ENCODE data around the gene IFT27. TPM values are rescaled to one million over a fixed set of nuclear protein-coding genes. Genes with fewer than 3 reads are reported as not detected.

The IFT27 gene
- polyA plus RNA-seq, 1 donor from 2014 or later = 111 TPM

DNA sequence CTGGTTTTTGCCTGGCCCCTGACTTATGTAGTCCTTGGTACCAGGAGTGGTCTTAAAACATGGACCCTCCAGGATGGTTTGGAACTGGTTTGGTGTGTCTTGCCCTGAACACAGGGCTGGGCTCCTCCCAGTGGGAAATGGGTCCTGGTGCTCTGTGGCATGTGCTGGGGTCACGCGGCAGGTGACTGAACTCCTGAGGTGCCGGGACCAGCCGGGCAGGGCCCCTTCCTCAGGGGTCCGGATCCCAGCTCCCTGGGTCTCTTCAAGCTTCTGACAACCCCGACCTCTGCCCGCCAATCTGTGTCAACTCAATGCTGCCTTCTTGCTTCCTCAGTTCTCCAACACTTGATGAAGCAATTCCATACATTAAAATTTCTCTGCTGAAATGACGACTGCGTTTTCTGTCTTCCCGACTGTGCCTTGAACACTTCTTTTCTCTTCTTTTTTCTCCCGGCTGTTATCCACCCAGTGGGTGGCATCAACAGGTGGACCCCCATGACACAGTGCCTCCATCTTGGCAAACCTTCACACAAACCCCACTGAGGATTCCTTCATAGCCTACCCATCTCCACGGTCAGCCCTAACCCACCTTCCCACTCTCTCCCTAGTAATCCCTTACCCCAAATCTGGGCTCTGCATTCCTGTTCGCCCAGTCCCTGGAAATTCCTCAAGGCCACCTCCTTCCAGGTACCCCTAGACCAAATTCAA is 4.4 kb downstream of the IFT27 start (continued):
- TF ChIP-seq CTCF (IDR thresholded peaks at IDR 0.05; ENCODE audit: poor library complexity, severe bottlenecking) = no peak

DNA sequence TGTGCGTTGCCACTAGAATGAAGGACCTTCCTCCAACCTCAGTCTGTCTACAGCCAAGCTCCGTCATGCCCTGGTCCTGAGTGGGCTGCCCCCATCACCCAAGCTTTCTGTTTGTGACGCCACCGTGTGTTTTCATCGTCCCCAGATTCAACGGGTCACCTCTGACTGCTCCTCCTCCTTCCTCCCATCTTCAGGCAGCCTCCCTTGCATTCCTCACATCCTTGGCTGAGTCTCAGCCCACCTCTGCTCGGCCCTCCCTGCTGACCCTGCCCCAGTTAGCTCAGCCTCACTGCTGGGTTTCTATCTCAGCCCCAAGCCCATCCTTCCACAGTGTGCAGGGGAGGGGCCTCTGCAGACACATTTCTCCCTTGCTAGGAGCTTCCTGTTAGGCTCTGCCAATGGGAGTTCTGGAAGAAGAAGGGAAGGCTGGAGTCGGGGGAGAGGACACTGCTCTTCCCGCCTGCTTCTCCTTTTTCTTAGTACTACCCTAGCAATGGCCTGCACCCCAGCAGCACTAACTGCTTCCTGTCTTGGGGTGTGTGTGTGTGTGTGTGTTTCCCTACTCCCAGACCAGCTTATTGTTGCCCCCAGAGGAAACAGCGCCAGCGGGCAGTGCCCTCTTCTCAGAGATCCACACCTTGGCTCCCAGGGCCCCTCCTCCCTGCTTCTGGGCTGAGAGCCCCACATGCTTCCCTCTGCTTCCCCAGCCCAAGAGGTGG is 5.2 kb downstream of the IFT27 start:
- Histone ChIP-seq H3K4me2 (ENCODE audit: low read length) (no peak overlapping the region), H3K27me3 (ENCODE audit: insufficient read depth, low read depth, low read length) (no peaks in the 10 kb centered on the region), H2AFZ (ENCODE audit: low read depth, low read length) (no peak overlapping the region), H3F3A (ENCODE audit: insufficient read depth, low read length, poor library complexity, severe bottlenecking) (no peaks in the 10 kb centered on the region), H3K9ac (ENCODE audit: low read length) (no peak overlapping the region), H3K36me3 (ENCODE audit: insufficient read depth, low read length) (no peaks in the 10 kb centered on the region), H3K9me2 (ENCODE audit: insufficient read depth, low read length) (no peaks in the 10 kb centered on the region), H4K20me1 (ENCODE audit: insufficient read depth) (no peaks in the 10 kb centered on the region), H3K4me3 (ENCODE audit: low read length) (no peak overlapping the region), H3K9me3 (ENCODE audit: low read length) (no peaks in the 10 kb centered on the region), H3K79me2 (replicated peaks; ENCODE audit: insufficient read depth, low read length) (peaks cover 14% of the 10 kb centered on the region), H3K27ac (ENCODE audit: low read length) (no peak overlapping the region)
- TF ChIP-seq SMC3 (conservative IDR thresholded peaks at IDR 0.05; ENCODE audit: poor library complexity) (no peak), MXI1 (conservative IDR thresholded peaks at IDR 0.05; ENCODE audit: poor library complexity, severe bottlenecking) (no peak), EZH2 (IDR thresholded peaks at IDR 0.05; ENCODE audit: borderline replicate concordance, insufficient read depth, low read length, poor library complexity, severe bottlenecking) (no peak), POLR2AphosphoS5 (IDR thresholded peaks at IDR 0.05) (no peak), TAF1 (IDR thresholded peaks at IDR 0.05; ENCODE audit: low read depth) (no peak), CTCF (IDR thresholded peaks at IDR 0.05; ENCODE audit: poor library complexity, severe bottlenecking) (no peak), RAD21 (conservative IDR thresholded peaks at IDR 0.05) (no peak), REST (IDR thresholded peaks at IDR 0.05; ENCODE audit: borderline replicate concordance) (no peak), EP300 (conservative IDR thresholded peaks at IDR 0.05; ENCODE audit: poor library complexity, severe bottlenecking) (no peak)
